AG04449 (cell line): ENCODE measurements around the gene DCAF5.
"Not testable (repeated sequence)": the region's sequence is repeated elsewhere in the genome, so short reads cannot be mapped to it uniquely, and the experiment has no call there.

ENCODE experiments used
- CTCF ChIA-PET: fragments of 350-600 bp; formaldehyde crosslinking; extraction: SDS; loops from one replicate; lab custom pipeline; 2021; ENCODE audit warnings: antibody characterized with exemption; lab: Yijun Ruan, JAX
- POLR2A ChIA-PET: fragments of 400-600, 350-600 bp; formaldehyde crosslinking; extraction: SDS; loops from one replicate; lab custom pipeline; 2020; ENCODE audit warnings: antibody characterized with exemption, inconsistent platforms; lab: Yijun Ruan, JAX
- DNase-seq: peaks from one replicate; pipeline ENCODE4 v3.0.0-alpha.2; 2010; ENCODE audit warnings: low read depth, low spot score
- H3K4me3 ChIP-seq: 2 replicates; pipeline ENCODE4 v1.5.1; 2011; ENCODE audit warnings: low read depth, mild to moderate bottlenecking, control low read depth, low read length
- CTCF ChIP-seq: IDR thresholded peaks from one replicate; pipeline ENCODE4 v1.5.1; 2011; ENCODE audit warnings: mild to moderate bottlenecking, moderate library complexity, low read length, control low read depth, inconsistent platforms; ENCODE audit not compliant: insufficient read depth; ENCODE audit errors: missing control alignments

DCAF5 gene

DNA sequence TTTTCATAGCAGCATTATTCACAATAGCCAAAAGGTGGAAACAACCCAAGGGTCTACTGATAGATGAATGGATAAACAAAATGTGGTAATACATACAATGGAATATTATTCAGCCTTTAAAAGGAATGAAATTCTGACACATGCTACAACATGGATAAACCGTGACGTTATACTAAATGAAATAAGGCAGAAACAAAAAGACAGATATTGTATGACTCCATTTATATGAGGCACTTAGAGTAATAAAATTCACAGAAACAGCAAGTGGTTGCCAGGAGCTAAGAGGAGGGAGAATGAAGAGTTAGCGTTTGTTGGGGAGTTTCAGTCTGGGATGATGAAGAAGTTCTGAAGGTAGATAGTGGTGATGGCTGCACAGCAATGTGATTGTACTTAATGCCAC lies 76.6 kb downstream of the DCAF5 start:
- TF ChIP-seq CTCF = no peak
- DNase-seq = no peak
- POLR2A ChIA-PET = interaction anchor here (0.6 kb wide), 1 partner anchor 118 kb away, joined by 4 read pairs; no protein-coding TSS in a partner anchor
- CTCF ChIA-PET = interaction anchor here (1.5 to 2.3 kb wide), 2 partner anchors 14 to 20 kb away, joined by 5 to 6 read pairs; no protein-coding TSS in a partner anchor
- H3K4me3 ChIP-seq = no peak overlapping the region

DNA sequence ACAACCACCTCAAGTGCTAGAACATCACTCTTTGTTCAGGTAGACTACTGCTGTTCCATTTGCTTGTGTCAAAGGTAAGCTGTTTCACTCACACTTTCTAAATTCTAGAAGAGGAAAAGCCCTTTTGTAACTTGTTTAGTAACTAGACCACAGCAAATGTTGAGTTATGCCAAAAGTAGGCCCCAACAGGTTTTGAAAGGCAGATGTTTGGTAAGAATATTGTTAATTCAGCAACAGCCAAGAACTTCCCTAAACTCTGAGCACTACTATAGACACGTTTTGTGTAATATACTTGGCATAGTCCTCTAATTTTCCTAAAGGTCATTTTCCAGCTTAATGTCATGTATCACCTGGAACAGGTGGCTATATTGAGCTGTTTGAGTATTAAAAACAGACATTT lies 79.0 kb downstream of the DCAF5 start:
- CTCF ChIA-PET = interaction anchor here (1.4 kb wide), 1 partner anchor 98 kb away, joined by 4 read pairs; no protein-coding TSS in a partner anchor
- no peak overlapping the region for H3K4me3 ChIP-seq
- DNase-seq = no peak
- no peak for TF ChIP-seq CTCF
- POLR2A ChIA-PET = no interaction called here

DNA sequence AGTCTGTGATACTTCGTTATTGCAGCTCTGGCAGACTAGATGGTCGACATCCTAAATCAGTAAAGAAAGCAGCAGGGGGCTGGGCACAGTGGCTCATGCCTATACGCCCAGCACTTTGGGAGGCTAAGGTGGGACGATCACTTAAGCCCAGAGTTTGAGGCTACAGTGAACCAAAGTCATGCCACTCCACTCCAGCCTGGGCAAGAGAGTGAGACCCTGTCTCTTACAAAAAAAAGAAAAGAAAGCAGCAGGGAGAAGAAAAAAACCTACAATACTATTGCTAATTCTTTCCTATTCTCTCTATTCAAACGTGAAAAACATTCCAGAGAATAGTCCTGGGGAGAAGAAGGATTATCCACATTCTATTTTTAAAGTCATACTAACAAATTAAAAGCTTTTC lies 79.5 kb downstream of the DCAF5 start:
- no peak for TF ChIP-seq CTCF
- DNase-seq = no peak
- ChIA-PET CTCF (interaction anchor here (1.4 kb wide), 1 partner anchor 98 kb away, joined by 4 read pairs; no protein-coding TSS in a partner anchor), POLR2A (no interaction called here)
- no peak overlapping the region for H3K4me3 ChIP-seq

DNA sequence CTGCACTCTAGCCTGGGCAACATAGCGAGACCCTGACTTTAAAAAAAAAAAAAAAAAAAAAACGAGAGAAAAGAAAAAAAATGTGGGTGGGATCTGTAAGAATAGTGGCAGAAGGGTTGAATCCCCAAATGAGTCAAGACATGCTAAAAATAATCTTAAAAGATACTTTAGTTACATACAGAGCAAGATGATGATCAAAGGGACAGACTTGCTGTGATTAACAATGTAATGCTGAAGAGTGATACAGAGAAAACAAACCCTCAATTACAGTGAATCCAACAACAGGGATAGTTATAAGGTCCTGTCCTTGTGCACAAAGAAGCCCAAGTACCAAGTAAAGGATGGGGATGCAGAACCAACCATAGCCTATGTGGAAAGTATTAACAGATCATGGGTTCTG lies 80.3 kb downstream of the DCAF5 start:
- CTCF ChIA-PET = interaction anchor here (1.3 to 1.5 kb wide), 2 partner anchors 13 to 157 kb away, joined by 4 to 5 read pairs; no protein-coding TSS in a partner anchor
- no peak for TF ChIP-seq CTCF
- no peak overlapping the region for H3K4me3 ChIP-seq
- no peak for DNase-seq
- POLR2A ChIA-PET = no interaction called here

GRCh38 chr14:69068744-69069421 lies 84.0 kb downstream of the DCAF5 start:
- no peak for DNase-seq
- CTCF ChIA-PET = interaction anchor here (0.9 to 1.4 kb wide), 2 partner anchors 8 to 14 kb away, joined by 3 to 6 read pairs; no protein-coding TSS in a partner anchor
- POLR2A ChIA-PET = interaction anchor here (1.0 to 1.1 kb wide), 2 partner anchors 11 to 91 kb away, joined by 5 read pairs; no protein-coding TSS in a partner anchor
- TF ChIP-seq CTCF = no peak
- H3K4me3 ChIP-seq = no peak overlapping the region

GRCh38 chr14:69066396-69067171 lies 86.3 kb downstream of the DCAF5 start:
- no peak overlapping the region for H3K4me3 ChIP-seq
- no peak for TF ChIP-seq CTCF
- CTCF ChIA-PET = interaction anchor here (1.0 kb wide), 1 partner anchor 10 kb away, joined by 5 read pairs; no protein-coding TSS in a partner anchor
- POLR2A ChIA-PET = no interaction called here
- no peak for DNase-seq

- POLR2A ChIA-PET, H3K4me3 ChIP-seq, DNase-seq: not testable (repeated sequence)
- CTCF ChIA-PET = interaction anchor here (0.6 to 0.7 kb wide), 2 partner anchors 10 to 26 kb away, joined by 3 read pairs; no protein-coding TSS in a partner anchor
Measured at GRCh38 chr14:69065934-69066333, 87.0 kb downstream of the DCAF5 start.
